Activated naive CD4-positive, alpha-beta T cell treated with anti-CD3 and anti-CD28 coated beads, Interleukin-2, amount 50 U/mL, for 24 hours (primary cell): ENCODE results near the gene LIPA.
A peak's percentile ranks its signal among the peaks of the same experiment; 100 is the strongest.
"Not testable (repeated sequence)": the region's sequence is repeated elsewhere in the genome, so short reads cannot be mapped to it uniquely, and the experiment has no call there.

Source experiments
- H3K27ac Mint-ChIP-seq: one replicate; pipeline ENCODE4 v1.8.0; 2021; ENCODE audit warnings: mild to moderate bottlenecking, mixed read lengths
- H3K27me3 Mint-ChIP-seq: one replicate; pipeline ENCODE4 v1.8.0; 2021; ENCODE audit warnings: mixed read lengths
- H3K36me3 Mint-ChIP-seq: one replicate; pipeline ENCODE4 v1.8.0; 2021; ENCODE audit warnings: mixed read lengths
- H3K4me1 Mint-ChIP-seq: one replicate; pipeline ENCODE4 v1.8.0; 2021; ENCODE audit warnings: mixed read lengths
- H3K4me3 Mint-ChIP-seq: one replicate; pipeline ENCODE4 v1.8.0; 2021; ENCODE audit warnings: mild to moderate bottlenecking, mixed read lengths
- H3K9me3 Mint-ChIP-seq: one replicate; pipeline ENCODE4 v1.8.0; 2021; ENCODE audit warnings: mixed read lengths

LIPA gene

DNA sequence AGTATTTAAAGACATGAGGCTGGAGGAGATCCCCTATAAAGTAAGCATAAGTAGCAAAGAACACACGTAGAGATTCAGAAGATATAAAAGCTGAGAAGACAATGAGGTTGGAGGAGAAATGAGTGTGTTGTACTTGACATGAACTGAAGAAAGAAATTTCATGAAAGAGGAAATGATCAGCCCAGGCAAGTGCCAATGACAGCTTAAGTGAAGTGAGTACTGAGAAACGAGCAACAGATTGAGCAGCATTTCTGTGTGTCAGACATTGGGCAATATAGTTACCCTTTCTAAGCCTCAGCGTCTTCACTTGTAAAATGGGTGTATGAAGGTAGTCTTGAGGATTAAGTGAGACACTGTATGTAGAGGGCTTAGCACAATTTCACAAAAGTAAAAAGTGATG, 4.8 kb upstream of the LIPA start:
- H3K27ac Mint-ChIP-seq = no peak overlapping the region
- H3K9me3 Mint-ChIP-seq = peaks cover 5% of the 10 kb centered on the region
- H3K27me3 Mint-ChIP-seq = no peaks in the 10 kb centered on the region
- H3K36me3 Mint-ChIP-seq = peaks cover 4% of the 10 kb centered on the region
- peaks cover 16% of the 10 kb centered on the region for H3K4me1 Mint-ChIP-seq
- H3K4me3 Mint-ChIP-seq = no peak overlapping the region

DNA sequence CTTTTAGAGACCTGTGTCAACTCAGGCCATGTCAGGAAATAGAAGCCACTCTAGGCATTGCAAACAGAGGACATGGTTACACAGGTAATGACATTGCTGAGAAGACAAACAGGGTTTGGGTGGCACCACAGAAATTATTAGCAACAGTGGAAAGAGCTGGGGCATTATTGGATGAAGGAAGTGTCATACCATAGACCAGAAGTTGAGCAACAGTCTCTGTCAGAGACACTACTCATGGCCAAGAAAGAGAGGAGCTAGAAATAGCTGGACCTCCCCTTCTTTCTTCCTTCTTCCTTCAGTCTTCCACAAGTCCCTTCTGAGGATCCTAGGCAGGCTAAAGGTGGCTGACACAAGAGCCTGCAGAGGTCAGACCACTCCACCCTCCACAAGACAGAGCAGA, 4.2 kb upstream of the LIPA start:
- H3K4me3 Mint-ChIP-seq = no peak overlapping the region
- peaks cover 4% of the 10 kb centered on the region for H3K36me3 Mint-ChIP-seq
- H3K9me3 Mint-ChIP-seq = peaks cover 5% of the 10 kb centered on the region
- peaks cover 19% of the 10 kb centered on the region for H3K4me1 Mint-ChIP-seq
- H3K27ac Mint-ChIP-seq = no peak overlapping the region
- H3K27me3 Mint-ChIP-seq = no peaks in the 10 kb centered on the region

DNA sequence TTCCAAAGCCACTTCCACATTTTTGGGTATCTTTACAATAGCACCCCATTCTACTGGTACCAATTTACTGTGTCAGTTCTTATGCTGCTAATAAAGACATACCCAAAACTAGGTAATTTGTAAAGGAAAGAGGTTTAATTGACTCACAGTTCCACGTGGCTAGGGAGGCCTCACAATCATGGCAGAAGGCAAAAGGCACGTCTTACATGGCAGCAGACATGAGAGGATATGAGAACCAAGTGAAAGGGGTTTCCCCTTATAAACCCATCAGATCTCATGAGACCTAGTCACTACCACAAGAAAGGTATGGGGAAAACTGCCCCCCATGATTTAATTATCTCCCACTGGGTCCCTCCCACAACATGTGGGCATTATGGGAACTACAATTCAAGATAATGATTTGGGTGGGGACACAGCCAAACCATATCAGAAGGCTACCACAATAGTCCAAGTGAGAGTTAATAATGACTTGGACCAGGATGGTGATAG, 3.6 kb upstream of the LIPA start:
- not testable (repeated sequence) for H3K27me3 Mint-ChIP-seq, H3K36me3 Mint-ChIP-seq, H3K4me3 Mint-ChIP-seq, H3K9me3 Mint-ChIP-seq
- Mint-ChIP-seq H3K27ac (peak overlapping the region; percentile 82), H3K4me1 (peaks cover 21% of the 10 kb centered on the region)

DNA sequence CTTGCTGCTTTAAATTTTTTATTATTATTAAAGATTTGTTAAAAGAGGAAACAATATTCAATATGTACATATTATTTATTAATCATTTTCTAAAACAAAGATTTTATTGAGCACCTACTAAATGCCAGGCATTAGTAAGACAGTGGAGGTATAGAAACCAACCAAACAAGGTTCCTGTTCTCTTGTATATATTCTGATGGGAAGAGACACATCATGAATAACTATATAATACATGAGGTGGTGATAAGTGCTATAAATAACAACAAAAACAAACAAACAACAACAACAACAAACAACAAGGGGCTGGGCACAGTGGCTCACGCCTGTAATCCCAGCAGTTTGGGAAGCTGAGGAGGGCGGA, 630 bp upstream of the LIPA start:
- H3K4me3 Mint-ChIP-seq = peak overlapping the region; percentile 89
- H3K36me3 Mint-ChIP-seq = peaks cover 6% of the 10 kb centered on the region
- peaks cover 34% of the 10 kb centered on the region for H3K4me1 Mint-ChIP-seq
- peaks cover 5% of the 10 kb centered on the region for H3K9me3 Mint-ChIP-seq
- peak overlapping the region; percentile 82 for H3K27ac Mint-ChIP-seq
- no peaks in the 10 kb centered on the region for H3K27me3 Mint-ChIP-seq

DNA sequence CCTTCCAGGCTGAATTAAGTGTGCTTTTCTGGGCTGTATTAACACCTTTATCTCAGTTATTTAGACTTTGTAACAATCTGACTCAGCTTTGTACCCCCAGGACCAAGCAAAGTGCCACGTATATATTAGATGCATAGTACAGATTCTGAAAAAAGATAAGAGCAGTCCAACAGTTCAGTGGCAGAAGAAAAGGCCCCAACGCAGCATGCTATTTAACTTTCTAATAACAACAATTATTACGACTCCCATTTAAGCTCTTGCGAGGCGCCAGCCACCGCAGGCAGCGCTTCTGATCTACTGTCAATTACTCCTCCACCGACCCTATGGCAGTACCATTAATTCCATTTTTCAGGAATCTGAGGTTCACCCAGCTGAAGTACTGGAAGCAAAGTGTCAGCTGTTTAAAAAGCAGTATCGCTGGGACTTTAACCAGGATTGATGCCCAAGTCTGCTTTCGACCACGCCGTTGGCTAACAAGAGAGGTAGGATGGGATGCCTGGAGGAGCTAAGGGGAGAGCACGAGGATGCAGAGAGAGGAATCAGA, 638 bp downstream of the LIPA start:
- H3K27me3 Mint-ChIP-seq = no peaks in the 10 kb centered on the region

DNA sequence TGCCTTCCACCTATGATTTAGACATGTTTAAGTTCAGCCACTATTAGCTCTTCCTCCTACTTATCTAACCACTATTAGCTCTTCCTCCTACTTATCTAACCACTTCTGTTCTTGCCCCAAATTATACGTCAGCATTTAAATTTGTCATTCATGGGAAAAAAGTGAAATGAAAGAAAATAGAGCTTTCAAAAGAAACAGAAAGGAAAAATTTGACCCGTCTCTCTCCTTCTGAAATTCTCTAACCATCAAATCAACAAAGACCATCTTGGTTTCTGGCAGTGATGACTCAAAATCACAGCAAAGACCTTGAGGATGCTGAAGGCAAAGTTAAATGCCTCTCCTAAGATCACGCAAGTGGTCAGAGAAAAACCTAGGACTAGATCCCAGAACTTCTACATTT, 2.6 kb downstream of the LIPA start:
- Mint-ChIP-seq H3K27ac (peak overlapping the region; percentile 43), H3K4me3 (peak overlapping the region; percentile 6), H3K9me3 (no peaks in the 10 kb centered on the region), H3K4me1 (peaks cover 28% of the 10 kb centered on the region), H3K36me3 (peaks cover 4% of the 10 kb centered on the region), H3K27me3 (no peaks in the 10 kb centered on the region)

More for the DNA sequence above, 638 bp downstream of the LIPA start:
- Mint-ChIP-seq H3K9me3 (peaks cover 5% of the 10 kb centered on the region), H3K27ac (peak overlapping the region; percentile 52), H3K4me1 (peaks cover 34% of the 10 kb centered on the region), H3K36me3 (peaks cover 6% of the 10 kb centered on the region), H3K4me3 (peak overlapping the region; percentile 89)

DNA sequence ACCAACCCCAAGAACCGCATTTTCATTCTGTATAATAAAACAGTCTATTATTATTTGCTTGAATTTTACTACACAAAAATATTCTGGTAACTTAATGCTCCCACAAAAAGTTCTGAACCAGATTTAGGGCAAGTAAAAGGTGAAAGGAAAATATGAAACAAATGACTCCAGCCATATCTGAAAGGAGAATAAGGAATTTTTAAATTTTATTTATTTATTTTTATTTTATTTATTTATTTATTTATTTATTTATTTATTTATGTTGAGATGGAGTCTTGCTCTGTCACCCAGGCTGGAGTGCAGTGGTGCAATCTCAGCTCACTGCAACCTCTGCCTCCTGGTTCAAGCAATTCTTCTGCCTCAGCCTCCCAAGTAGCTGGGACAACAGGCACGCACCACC, 4.0 kb downstream of the LIPA start:
- not testable (repeated sequence) for H3K36me3 Mint-ChIP-seq, H3K4me3 Mint-ChIP-seq, H3K27ac Mint-ChIP-seq, H3K9me3 Mint-ChIP-seq, H3K27me3 Mint-ChIP-seq
- H3K4me1 Mint-ChIP-seq = peaks cover 34% of the 10 kb centered on the region

DNA sequence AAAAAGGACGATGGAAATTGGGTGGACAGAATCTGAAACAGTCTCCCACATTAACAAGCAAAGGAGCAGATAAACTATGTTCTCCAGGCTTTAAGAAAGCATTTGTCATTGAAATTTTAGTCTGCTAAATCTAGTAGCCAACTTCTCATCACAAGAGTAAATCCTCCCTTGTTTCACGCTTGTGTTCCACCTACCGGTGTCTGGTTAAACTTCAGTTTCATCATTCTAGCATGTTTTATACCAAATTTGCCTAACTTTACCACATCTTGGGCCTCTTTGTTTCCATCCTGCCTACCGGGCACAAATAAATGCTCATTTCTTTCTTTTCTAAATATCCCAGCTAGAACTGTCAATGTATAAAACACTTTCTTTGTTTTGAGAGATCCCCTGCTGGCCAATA, 5.8 kb downstream of the LIPA start:
- Mint-ChIP-seq H3K4me3 (no peak overlapping the region), H3K27me3 (no peaks in the 10 kb centered on the region), H3K27ac (no peak overlapping the region), H3K36me3 (peaks cover 4% of the 10 kb centered on the region), H3K4me1 (peaks cover 26% of the 10 kb centered on the region), H3K9me3 (no peaks in the 10 kb centered on the region)

DNA sequence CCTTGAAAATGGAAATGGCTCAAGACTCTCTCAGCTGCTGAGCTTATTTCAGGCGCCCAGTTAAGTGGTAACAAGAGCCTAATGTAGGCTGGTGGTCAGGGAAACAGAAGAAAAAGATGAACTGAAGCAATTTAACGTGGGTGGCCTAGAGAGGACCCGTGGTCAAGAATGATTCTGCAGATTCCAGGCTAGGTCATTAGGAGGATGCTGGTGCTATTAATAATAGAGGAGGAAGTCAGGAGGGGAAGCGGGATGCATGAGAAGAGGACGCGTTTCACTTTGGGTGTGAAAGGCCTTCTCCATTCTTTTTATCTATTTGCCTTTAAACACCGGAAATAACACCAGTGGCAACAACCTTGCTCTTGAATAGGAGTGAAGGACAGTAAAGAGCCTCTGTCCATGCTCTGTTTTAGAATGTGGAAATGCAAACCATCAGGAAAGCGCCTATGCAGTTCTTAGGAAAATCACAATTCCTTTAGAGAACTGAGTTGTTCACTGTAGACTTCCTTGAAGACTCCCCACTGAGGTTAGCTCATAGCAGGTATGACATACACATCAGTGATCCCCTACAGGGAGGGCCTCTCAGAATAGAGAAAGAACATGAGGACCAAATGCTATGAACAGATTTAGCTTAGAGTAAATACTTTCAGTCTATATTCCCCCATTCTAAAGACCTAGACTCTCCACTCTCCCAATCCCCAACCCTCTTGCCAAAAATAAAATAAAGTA, 8.6 kb downstream of the LIPA start:
- Mint-ChIP-seq H3K4me1 (peaks cover 6% of the 10 kb centered on the region), H3K4me3 (no peak overlapping the region), H3K36me3 (peaks cover 6% of the 10 kb centered on the region), H3K27me3 (no peaks in the 10 kb centered on the region), H3K27ac (no peak overlapping the region), H3K9me3 (no peaks in the 10 kb centered on the region)

DNA sequence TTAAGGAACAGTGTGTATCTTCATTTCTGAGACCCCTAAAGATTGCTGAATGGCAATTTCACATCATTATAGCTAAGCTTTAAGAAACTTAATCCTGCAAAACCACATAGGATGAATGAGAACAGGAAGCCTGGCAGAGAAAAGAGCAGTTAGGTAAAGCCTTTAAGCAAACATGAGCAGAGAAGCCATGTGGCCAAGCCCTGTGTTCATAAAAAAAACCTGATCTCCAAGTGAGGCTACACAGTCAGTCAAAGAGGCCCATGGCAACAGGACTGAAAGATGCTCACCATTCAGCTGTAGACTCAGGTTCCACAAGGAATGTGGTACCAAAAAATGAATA, 9.3 kb downstream of the LIPA start:
- Mint-ChIP-seq H3K27me3 (no peaks in the 10 kb centered on the region), H3K4me1 (peaks cover 6% of the 10 kb centered on the region), H3K9me3 (no peaks in the 10 kb centered on the region), H3K36me3 (peaks cover 8% of the 10 kb centered on the region), H3K4me3 (no peak overlapping the region), H3K27ac (no peak overlapping the region)

DNA sequence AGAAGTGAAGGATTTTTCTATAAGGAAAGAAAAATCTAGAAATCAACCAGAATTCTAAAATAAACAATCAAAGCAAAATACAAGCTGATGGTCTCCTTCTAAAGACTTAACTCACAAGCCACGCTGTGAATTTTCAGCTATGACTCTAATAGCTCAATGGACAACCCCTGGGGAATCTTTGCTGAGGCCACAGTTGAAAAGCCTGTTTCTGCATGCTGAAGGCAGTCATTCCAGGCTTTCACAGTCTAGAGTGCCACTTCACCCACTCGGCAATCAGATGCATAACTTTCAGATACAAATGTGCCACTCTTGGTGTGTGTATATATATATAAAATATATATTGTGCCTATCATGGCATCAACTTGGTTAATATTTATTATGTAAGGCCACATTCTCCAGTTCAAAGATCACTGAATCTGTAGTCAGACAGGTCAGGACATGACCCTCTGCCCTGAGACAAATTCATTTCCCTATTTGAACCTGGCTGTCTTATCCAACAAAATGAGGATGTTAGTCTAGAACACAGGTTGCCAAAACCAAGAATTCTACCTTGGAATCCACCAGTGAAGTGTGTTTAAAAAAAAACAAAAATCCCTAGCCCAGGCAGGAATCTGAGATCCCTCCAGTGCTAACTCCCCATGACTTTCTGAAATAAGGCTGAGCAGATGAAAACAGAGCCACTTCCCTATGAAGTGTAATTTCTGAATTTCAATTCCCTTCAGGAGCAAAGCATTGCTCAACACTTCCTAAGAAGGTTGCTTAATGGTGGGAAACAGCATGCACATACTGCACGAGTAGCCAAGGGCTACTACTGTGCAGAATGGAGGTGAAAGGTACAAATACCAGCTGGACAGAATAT, 9.9 kb downstream of the LIPA start:
- H3K27ac Mint-ChIP-seq = no peak overlapping the region
- H3K4me3 Mint-ChIP-seq = no peak overlapping the region
- peaks cover 6% of the 10 kb centered on the region for H3K4me1 Mint-ChIP-seq
- peaks cover 8% of the 10 kb centered on the region for H3K36me3 Mint-ChIP-seq
- no peaks in the 10 kb centered on the region for H3K9me3 Mint-ChIP-seq
- no peaks in the 10 kb centered on the region for H3K27me3 Mint-ChIP-seq

DNA sequence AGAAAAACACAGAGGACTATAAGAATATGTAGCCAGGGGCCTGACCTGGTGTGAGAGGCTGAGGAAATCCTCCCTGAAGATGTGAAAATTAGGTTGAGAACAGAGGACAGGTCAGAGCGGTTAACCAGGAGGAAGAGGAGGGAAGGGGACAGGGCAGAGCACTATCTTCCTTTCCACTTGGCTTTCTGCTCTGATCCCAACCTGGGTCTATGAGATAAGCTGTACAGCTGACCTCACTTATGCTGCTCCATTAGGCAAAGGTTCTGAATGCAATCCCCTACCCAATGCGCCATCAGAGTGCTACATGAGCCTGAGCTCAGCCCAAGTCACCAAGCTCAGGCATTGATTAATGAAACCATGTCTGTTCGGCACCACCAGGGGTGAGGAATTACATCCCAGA, 10.5 kb downstream of the LIPA start:
- Mint-ChIP-seq H3K27me3 (no peaks in the 10 kb centered on the region), H3K36me3 (peaks cover 8% of the 10 kb centered on the region), H3K27ac (no peak overlapping the region), H3K4me1 (peaks cover 6% of the 10 kb centered on the region), H3K9me3 (no peaks in the 10 kb centered on the region), H3K4me3 (no peak overlapping the region)

DNA sequence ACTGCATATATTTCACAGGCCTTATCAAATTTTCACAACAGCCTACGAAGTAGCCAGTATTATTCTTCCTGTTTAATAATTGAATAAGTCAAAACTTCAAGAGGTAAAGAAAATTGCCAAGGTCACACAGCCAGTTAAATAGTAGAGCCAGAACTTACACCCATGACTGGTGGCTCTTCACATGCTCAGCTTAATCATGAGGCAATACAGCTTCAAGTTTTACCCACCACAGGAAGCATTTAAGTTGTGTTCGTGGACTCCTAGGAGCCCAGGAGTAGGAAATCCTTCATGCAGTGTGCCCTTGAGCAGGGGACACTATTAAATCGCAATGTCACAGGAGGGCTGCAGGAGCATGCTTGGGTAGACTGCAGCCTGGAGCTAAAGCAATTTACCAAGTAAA, 11.1 kb downstream of the LIPA start:
- H3K4me1 Mint-ChIP-seq = peaks cover 6% of the 10 kb centered on the region
- no peaks in the 10 kb centered on the region for H3K9me3 Mint-ChIP-seq
- H3K4me3 Mint-ChIP-seq = no peak overlapping the region
- peaks cover 8% of the 10 kb centered on the region for H3K36me3 Mint-ChIP-seq
- H3K27ac Mint-ChIP-seq = peak overlapping the region; percentile 44
- no peaks in the 10 kb centered on the region for H3K27me3 Mint-ChIP-seq

DNA sequence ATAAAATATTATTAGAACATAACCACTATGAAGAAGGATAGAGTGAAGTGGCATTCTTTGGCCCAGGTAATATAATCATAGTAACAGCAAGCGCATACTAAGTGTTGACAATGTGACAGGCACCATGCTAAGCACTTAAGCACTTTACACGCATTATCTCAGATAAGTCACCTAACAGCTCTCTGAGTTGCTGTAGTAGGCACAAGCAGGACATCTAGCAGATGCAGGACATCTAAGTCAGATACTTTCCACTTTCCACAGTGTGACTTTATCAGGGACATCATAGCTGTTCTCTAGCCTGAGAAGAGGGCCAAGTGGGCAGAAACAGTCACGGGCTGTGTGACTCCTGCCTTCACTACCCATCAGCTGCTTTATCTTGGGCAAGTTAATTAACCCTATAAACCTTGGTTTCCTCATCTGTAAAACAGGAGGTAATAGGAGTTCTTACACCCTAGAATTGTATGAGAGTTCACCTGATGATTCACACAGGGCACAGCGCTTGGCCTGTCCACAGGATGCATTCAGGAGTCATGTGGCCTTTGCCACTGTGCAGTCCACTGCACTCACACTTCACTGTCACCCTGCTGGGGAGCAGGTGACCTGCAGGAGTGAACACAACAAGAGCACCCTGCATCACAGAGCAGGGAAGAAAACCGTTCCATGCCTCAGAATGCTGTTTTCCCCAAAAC, 12.5 kb downstream of the LIPA start:
- H3K27me3 Mint-ChIP-seq = no peaks in the 10 kb centered on the region
- no peak overlapping the region for H3K27ac Mint-ChIP-seq
- H3K4me3 Mint-ChIP-seq = no peak overlapping the region
- peaks cover 6% of the 10 kb centered on the region for H3K4me1 Mint-ChIP-seq
- peaks cover 6% of the 10 kb centered on the region for H3K36me3 Mint-ChIP-seq
- no peaks in the 10 kb centered on the region for H3K9me3 Mint-ChIP-seq

DNA sequence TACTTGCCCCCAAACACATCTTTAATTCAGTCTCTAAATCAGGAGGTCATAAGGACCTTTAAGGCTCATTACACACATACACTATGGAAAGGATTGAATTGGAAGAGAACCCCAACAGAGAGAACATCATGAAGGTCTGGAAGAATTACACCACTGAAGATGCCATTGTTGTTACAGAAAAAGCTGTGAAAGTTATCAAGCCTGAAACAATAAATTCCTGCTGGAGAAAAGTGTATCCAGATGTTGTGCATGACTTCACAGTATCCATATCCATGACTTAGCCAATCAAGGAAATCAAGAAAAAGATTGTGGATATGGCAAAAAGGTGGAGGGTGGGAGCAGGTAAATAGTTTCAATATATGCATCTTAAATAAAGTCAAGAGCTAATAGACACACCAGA, 13.7 kb downstream of the LIPA start:
- H3K4me1 Mint-ChIP-seq = peaks cover 2% of the 10 kb centered on the region
- H3K36me3 Mint-ChIP-seq = peaks cover 6% of the 10 kb centered on the region
- H3K4me3 Mint-ChIP-seq = no peak overlapping the region
- no peaks in the 10 kb centered on the region for H3K9me3 Mint-ChIP-seq
- H3K27ac Mint-ChIP-seq = no peak overlapping the region
- no peaks in the 10 kb centered on the region for H3K27me3 Mint-ChIP-seq
